ENCODE data around the gene RIN3. TPM values are rescaled to one million over a fixed set of nuclear protein-coding genes. Genes with fewer than 3 reads are reported as not detected.

The RIN3 gene
- total RNA-seq, 2 experiments from 2014 or later = 52.6 to 56.8 TPM

DNA sequence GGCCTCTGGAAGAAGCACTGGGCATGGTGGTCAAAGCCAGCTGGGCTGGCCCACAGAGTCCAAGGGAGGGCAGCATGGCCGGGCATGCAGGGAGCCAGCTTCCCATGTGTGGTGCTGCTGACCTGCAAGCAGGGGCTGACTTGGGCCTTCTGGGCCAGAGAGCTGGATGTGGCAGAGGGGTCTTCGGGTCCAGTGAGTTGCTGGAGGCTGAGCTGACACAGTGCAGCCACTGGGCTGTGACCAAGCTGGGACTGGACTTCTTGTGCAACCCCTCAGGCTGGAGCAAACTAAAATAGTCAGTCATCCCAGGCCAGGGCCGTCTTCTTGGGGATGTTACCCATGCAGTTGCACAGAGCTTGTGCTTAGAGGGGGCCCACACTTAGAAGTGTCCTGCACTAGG lies 7.3 kb upstream of the RIN3 start:
- Mint-ChIP-seq H3K4me1 (peaks cover 16% of the 10 kb centered on the region), H3K36me3 (ENCODE audit: low read depth) (no peaks in the 10 kb centered on the region), H3K27me3 (peaks cover 22% of the 10 kb centered on the region), H3K27ac (no peak overlapping the region), H3K4me3 (no peak overlapping the region), H3K9me3 (no peaks in the 10 kb centered on the region)
- no peak for DNase-seq
- ChIA-PET CTCF (no interaction called here), POLR2A (no interaction called here)

DNA sequence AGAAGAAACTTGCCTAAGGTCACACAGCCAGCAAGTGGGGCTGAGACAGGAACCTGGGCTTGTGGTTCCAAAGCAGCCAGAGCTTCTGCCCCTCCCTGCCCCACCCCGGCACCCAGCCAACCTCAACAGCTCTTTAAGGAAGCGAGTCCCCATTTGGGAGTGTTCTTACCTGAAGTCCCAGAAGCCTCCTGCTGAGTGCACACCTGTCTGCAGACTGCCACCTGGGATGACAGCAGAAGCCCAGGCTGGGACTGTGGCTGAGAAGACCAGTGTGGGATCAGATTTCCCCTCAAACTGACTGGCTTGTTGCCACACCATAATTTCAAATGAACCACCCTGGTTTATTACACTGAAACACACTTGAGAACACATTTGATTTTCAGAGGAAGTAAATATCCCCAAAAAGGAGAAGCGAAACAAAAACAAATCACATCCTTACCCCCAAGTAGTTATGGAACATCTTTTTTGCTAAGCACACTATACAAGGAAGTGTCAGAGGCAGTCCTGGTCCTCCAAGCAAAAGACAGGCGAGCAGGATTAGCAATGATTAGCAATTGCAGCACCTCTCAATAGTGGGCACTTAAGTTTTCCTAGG lies 6.3 kb upstream of the RIN3 start:
- no peaks in the 10 kb centered on the region for H3K9me3 Mint-ChIP-seq
- peaks cover 19% of the 10 kb centered on the region for H3K27me3 Mint-ChIP-seq
- H3K27ac Mint-ChIP-seq = no peak overlapping the region
- CTCF ChIA-PET = no interaction called here
- DNase-seq = peak; percentile 44
- POLR2A ChIA-PET = interaction anchor here (0.5 kb wide), 1 partner anchor 19 kb away, joined by 3 read pairs; no protein-coding TSS in a partner anchor
- no peaks in the 10 kb centered on the region for H3K36me3 Mint-ChIP-seq (ENCODE audit: low read depth)
- peaks cover 17% of the 10 kb centered on the region for H3K4me1 Mint-ChIP-seq
- no peak overlapping the region for H3K4me3 Mint-ChIP-seq

DNA sequence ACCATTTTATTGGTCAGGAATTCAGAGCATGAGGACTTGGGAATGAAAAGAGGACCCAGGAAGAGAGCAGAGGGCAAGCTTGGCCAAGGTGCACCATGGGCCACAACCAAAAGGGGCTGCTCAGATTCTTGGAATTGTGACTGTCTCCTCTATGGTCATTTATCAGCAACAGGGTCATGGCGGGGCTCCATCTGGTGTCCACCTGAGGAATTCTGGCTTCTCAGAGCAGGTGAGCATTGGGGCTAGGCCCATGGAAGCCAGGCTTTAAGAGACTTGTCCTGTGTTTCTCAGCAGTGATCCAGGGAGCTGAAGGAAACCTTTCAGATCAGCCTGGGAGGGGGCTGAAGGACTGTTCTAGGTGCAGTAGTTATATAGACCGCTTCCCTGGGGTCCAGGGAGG lies 2.6 kb upstream of the RIN3 start:
- CTCF ChIA-PET = no interaction called here
- POLR2A ChIA-PET = no interaction called here
- Mint-ChIP-seq H3K4me1 (peaks cover 23% of the 10 kb centered on the region), H3K27me3 (peaks cover 20% of the 10 kb centered on the region), H3K36me3 (ENCODE audit: low read depth) (no peaks in the 10 kb centered on the region), H3K9me3 (no peaks in the 10 kb centered on the region), H3K4me3 (no peak overlapping the region), H3K27ac (no peak overlapping the region)
- no peak for DNase-seq

DNA sequence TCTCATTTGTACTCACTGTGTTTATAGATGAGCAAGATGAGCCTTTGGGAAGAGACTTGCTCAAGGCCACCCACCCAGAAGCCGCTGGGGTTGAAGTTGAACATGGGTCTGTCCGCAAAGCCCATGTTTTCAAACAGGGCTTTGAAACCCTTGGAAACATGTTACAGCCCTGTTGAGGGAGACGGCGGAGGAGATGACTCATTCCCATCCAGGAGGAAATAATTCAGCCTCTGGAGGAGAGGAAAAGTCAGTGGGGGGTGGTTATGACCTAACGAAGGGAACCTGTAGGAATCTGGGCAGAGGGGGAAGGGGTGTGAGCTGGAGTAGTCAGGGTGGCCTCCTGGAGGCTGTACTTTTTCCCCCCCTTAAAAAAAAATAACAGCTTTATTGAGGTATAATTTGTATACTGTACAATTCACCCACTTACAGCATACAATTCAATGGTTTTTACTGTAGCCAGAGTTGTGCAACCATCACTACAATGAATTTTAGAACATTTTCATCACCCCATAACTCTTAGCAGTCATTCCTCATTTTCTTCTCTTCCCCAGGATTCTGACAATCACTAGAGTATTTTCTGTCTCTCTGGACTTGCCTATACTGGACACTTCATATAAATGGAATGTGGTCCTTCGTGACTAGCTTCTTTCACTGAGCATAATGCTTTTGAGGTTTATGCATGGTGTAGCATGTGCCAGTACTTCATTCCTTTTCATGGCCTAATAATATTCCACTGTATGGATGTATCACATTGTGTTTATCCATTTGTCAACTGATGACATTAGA lies 1.9 kb upstream of the RIN3 start:
- no peak overlapping the region for H3K27ac Mint-ChIP-seq
- POLR2A ChIA-PET = no interaction called here
- H3K4me3 Mint-ChIP-seq = no peak overlapping the region
- no peak for DNase-seq
- no peaks in the 10 kb centered on the region for H3K9me3 Mint-ChIP-seq
- peaks cover 21% of the 10 kb centered on the region for H3K4me1 Mint-ChIP-seq
- peaks cover 20% of the 10 kb centered on the region for H3K27me3 Mint-ChIP-seq
- H3K36me3 Mint-ChIP-seq (ENCODE audit: low read depth) = no peaks in the 10 kb centered on the region
- CTCF ChIA-PET = no interaction called here

DNA sequence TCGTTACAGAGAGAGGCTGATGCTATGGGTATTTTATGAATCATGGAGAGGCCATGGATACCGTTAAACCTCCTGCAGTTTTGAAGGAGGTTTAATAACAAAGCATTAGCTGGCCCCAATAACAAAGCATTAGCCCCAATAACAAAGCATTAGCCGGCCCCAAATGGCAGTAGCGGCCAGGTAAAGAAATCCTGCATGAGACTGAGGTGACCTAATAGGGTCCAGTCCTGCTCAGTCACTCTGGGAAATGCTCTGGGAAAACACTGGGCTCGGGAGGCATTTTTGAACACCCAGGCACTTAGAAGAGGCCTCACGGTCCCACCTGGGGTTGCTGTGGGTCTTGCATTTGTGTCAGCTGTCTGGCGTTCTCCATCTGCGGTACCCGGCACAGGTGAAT lies 776 bp upstream of the RIN3 start:
- no peaks in the 10 kb centered on the region for H3K9me3 Mint-ChIP-seq
- H3K27ac Mint-ChIP-seq = peak overlapping the region; percentile 16
- POLR2A ChIA-PET = no interaction called here
- CTCF ChIA-PET = no interaction called here
- peak overlapping the region; percentile 49 for H3K4me3 Mint-ChIP-seq
- H3K27me3 Mint-ChIP-seq = peaks cover 24% of the 10 kb centered on the region
- H3K36me3 Mint-ChIP-seq (ENCODE audit: low read depth) = no peaks in the 10 kb centered on the region
- DNase-seq = no peak
- H3K4me1 Mint-ChIP-seq = peaks cover 21% of the 10 kb centered on the region

DNA sequence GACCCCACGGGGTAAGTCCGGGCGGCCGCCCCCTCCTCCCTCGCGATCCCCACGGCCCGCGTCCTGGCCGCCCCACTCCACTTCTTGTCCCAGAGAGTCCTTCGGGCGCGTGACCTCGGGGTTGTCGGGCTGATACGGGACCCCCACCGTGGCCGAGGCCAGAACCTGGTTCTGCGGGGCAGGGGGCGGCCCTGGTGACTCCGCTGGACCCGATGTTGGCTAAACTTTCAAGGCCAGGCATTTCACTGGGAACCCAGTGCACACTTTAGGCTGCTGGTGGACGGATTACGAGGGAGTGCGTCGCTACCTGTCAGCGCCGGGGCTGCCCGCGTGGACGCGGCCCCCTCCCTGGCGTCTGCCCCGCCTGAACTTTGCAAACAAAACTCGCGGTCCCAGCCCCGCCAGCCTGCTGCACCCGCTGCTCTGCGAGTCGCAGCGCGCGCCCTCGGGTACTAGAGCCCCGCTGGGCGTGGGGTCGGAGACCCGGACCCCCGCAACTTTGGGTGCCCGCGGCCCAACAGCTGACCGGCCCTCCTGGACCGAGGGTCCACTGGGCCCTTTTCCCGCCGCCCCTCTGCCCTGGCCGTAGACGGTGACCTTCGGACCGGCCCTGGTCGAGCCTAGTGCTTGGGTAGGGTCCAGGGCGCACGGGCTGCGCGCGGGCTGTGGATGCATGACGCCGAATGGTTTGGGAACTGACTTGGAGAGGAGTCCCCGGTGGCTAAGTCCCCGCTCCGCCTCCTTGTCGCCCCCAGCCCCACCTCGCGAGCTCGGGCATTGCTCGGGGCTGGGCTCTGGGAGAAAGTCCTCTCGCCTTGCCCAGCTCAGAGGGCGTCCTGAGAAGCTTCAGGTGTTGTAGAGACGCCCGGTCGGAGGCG lies 624 bp downstream of the RIN3 start:
- Mint-ChIP-seq H3K27ac (peak overlapping the region; percentile 68), H3K4me1 (peaks cover 32% of the 10 kb centered on the region), H3K4me3 (peak overlapping the region; percentile 67), H3K9me3 (no peaks in the 10 kb centered on the region), H3K36me3 (ENCODE audit: low read depth) (no peaks in the 10 kb centered on the region), H3K27me3 (peaks cover 15% of the 10 kb centered on the region)
- ChIA-PET POLR2A (no interaction called here), CTCF (interaction anchor here (0.5 to 1.6 kb wide), 2 partner anchors 10 to 155 kb away, joined by 3 to 4 read pairs; no protein-coding TSS in a partner anchor)
- no peak for DNase-seq

DNA sequence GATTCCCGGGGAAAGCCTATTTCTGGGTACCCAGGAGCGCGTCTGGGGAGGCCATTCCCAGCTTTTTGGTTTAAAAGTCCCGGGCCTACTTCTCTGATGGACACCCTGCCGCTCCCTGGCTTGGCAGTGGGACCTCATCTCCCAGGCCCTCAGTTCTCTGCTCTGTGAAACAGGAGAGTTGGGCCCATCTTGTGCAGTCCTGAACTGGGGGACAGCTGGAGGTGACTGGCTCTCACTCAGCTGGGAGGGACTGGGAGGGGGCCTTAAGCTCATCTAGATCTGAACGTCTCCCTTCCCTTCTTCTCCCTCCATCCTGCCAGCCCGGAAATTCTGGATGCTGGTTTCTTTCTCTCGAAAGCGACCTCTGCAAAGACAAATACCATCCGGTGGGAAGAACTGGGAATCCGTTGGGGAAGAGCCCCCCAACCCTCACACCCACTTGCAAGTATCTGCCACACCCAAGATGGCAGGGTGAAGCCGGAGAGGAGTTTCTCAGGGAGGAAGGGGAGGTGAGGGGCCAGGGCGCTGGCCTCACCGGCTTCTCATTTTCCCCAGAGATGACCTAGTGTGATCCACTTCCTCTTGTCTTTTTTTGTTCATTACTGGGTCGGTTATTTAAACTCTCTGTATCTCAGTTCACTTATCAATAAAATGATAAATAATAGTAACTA lies 1.4 kb downstream of the RIN3 start:
- no peaks in the 10 kb centered on the region for H3K9me3 Mint-ChIP-seq
- peak overlapping the region; percentile 67 for H3K4me3 Mint-ChIP-seq
- peaks cover 10% of the 10 kb centered on the region for H3K27me3 Mint-ChIP-seq
- H3K36me3 Mint-ChIP-seq (ENCODE audit: low read depth) = no peaks in the 10 kb centered on the region
- H3K4me1 Mint-ChIP-seq = peaks cover 38% of the 10 kb centered on the region
- POLR2A ChIA-PET = no interaction called here
- DNase-seq = no peak
- H3K27ac Mint-ChIP-seq = peak overlapping the region; percentile 4
- CTCF ChIA-PET = interaction anchor here (0.5 to 1.6 kb wide), 2 partner anchors 9 to 155 kb away, joined by 3 to 4 read pairs; no protein-coding TSS in a partner anchor

DNA sequence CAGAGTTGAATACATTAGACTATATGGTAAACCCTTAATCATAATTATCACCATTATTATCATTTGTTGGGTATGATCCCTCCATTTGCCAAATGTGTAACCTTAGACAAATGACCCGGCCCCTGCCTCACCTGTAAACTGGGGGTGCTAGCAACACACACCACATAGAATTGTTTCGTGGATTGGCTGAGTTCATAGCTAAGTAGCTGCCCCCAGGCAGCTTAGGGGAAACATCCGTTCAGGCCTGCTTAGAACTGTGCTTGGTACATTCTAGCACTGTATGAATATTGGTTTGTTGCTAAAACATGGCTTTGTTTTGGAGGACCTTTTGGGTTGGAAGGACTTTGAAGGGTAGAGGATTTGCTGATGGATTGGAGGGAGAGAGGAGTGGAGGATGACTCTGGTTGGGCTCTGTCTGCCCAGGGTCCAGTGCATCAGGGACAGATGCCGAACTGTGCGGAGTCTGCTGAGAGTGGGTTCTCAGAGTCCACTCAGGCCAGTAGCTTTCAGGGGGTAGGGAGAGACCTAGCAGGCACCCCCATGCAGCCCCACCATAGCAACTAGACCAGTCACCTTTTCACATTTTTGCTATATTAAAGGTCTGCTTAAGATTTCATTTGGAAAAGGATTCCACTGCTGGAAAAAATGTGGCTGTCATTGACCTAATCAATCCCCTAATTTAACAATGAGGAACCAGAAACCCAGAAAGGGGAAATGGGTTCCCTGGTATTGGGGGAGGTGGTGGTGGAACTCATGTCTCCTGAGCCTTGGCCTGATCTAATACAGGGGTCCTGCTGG lies 2.2 kb downstream of the RIN3 start:
- H3K9me3 Mint-ChIP-seq = no peaks in the 10 kb centered on the region
- POLR2A ChIA-PET = no interaction called here
- no peak overlapping the region for H3K27ac Mint-ChIP-seq
- H3K4me3 Mint-ChIP-seq = peak overlapping the region; percentile 30
- peaks cover 10% of the 10 kb centered on the region for H3K27me3 Mint-ChIP-seq
- peaks cover 38% of the 10 kb centered on the region for H3K4me1 Mint-ChIP-seq
- no peak for DNase-seq
- CTCF ChIA-PET = interaction anchor here (1.6 kb wide), 1 partner anchor 8 kb away, joined by 3 read pairs; no protein-coding TSS in a partner anchor
- H3K36me3 Mint-ChIP-seq (ENCODE audit: low read depth) = no peaks in the 10 kb centered on the region

DNA sequence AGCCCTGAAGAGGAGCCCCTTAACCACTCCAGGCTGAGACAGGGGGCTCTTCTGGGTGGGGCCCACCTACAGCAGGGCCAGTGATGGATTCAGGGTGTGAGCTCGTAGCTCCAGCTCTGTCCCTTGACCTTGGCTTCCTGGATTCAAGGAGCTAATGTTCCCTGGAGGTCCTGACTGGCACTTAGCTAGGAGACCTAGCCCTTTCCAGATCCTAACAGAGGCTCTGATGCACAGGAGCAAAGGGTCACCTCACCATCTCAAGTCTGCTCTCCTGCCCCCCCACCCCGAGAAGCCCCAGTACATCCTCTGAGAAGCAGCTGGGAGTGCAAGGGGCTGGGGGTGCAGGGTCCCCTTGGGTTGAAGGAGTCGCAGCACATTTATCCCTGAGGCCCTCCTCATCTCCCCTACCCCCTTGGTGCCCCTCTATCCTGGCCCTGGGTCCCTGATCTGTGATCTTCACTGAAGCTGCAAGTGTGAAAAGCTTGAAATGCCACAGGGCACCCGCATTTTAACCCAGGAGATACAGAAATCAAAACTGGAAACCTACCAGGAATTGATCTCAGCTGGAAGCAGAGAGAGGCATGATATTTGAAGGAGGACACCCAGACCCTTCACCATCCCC lies 2.9 kb downstream of the RIN3 start:
- DNase-seq = no peak
- no peak overlapping the region for H3K27ac Mint-ChIP-seq
- H3K27me3 Mint-ChIP-seq = peaks cover 10% of the 10 kb centered on the region
- H3K4me1 Mint-ChIP-seq = peaks cover 38% of the 10 kb centered on the region
- no peak overlapping the region for H3K4me3 Mint-ChIP-seq
- CTCF ChIA-PET = interaction anchor here (0.6 kb wide), 1 partner anchor 379 kb away, joined by 3 read pairs; no protein-coding TSS in a partner anchor
- H3K36me3 Mint-ChIP-seq (ENCODE audit: low read depth) = peaks cover 2% of the 10 kb centered on the region
- H3K9me3 Mint-ChIP-seq = no peaks in the 10 kb centered on the region
- POLR2A ChIA-PET = no interaction called here

DNA sequence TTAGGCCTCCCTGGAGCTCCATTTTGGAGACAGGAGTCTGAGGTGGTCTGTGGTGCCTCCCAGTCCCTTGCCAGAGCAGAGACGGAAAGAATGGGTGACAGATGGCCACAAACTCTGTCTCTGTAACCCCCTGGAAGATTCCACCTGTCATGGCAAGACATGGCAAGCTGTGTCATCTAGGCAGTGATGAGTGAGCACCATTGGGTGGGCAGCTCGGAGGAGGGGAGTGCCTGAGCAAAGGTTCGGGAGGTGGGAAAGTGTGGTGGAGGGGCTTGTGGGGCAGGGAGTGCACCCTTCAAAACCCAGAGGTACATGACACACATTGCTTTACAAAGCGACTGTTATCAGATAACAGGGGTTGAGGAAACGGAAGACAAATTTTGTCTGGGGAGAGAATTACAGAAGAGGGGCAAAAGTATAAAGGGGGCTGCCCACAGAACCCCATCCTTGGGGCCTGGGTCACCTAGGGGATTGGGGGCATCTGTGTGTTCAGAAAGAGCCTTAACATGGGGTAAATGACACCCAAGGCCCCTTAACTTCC lies 3.5 kb downstream of the RIN3 start:
- H3K4me3 Mint-ChIP-seq = no peak overlapping the region
- POLR2A ChIA-PET = no interaction called here
- no peak for DNase-seq

DNA sequence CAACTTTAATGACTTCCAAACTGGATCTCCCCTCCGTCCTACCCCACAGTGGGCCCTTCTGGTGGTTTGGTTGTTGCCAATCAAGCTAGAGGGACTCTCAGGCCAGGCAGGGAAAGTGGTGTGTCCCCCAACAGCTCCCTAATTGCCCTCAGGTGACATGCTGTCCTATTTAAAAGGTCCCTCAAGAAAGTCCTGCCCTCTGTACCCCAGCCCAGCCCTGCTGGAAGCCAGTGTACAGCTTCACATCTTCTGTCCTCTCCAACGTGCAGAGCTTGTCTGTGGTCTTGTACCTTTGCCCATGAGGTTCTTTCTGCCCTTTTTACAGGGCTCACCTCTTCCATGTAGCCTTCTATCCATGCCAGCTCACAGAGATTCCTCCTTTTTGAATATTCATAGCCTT lies 4.2 kb downstream of the RIN3 start:
- DNase-seq = no peak
- ChIA-PET CTCF (interaction anchor here (0.6 to 1.3 kb wide), 4 partner anchors 11 to 312 kb away, joined by 3 read pairs; no protein-coding TSS in a partner anchor), POLR2A (no interaction called here)
- Mint-ChIP-seq H3K4me1 (peaks cover 37% of the 10 kb centered on the region), H3K36me3 (ENCODE audit: low read depth) (peaks cover 3% of the 10 kb centered on the region), H3K9me3 (no peaks in the 10 kb centered on the region), H3K27ac (no peak overlapping the region), H3K4me3 (no peak overlapping the region), H3K27me3 (peaks cover 10% of the 10 kb centered on the region)

More for the DNA sequence above, 3.5 kb downstream of the RIN3 start:
- peaks cover 10% of the 10 kb centered on the region for H3K27me3 Mint-ChIP-seq
- H3K4me1 Mint-ChIP-seq = peaks cover 38% of the 10 kb centered on the region
- no peak overlapping the region for H3K27ac Mint-ChIP-seq
- no peaks in the 10 kb centered on the region for H3K9me3 Mint-ChIP-seq
- peaks cover 3% of the 10 kb centered on the region for H3K36me3 Mint-ChIP-seq (ENCODE audit: low read depth)
- CTCF ChIA-PET = interaction anchor here (0.6 to 1.3 kb wide), 4 partner anchors 12 to 380 kb away, joined by 3 read pairs; no protein-coding TSS in a partner anchor

Data from activated CD4-positive, alpha-beta T cell treated with anti-CD3 and anti-CD28 coated beads, Interleukin-2, amount 10 ng/mL, durations not matched to agents 7 days and 5 days (primary cell).